Ecto neural progenitor cell (in vitro differentiated cells): ENCODE results near the gene NIN.
A peak's percentile ranks its signal among the peaks of the same experiment; 100 is the strongest.

Experiments used
- DNase-seq: peaks from one replicate; pipeline ENCODE4 v3.0.0-alpha.2; 2018; ENCODE audit warnings: low spot score

NIN gene, protein sequence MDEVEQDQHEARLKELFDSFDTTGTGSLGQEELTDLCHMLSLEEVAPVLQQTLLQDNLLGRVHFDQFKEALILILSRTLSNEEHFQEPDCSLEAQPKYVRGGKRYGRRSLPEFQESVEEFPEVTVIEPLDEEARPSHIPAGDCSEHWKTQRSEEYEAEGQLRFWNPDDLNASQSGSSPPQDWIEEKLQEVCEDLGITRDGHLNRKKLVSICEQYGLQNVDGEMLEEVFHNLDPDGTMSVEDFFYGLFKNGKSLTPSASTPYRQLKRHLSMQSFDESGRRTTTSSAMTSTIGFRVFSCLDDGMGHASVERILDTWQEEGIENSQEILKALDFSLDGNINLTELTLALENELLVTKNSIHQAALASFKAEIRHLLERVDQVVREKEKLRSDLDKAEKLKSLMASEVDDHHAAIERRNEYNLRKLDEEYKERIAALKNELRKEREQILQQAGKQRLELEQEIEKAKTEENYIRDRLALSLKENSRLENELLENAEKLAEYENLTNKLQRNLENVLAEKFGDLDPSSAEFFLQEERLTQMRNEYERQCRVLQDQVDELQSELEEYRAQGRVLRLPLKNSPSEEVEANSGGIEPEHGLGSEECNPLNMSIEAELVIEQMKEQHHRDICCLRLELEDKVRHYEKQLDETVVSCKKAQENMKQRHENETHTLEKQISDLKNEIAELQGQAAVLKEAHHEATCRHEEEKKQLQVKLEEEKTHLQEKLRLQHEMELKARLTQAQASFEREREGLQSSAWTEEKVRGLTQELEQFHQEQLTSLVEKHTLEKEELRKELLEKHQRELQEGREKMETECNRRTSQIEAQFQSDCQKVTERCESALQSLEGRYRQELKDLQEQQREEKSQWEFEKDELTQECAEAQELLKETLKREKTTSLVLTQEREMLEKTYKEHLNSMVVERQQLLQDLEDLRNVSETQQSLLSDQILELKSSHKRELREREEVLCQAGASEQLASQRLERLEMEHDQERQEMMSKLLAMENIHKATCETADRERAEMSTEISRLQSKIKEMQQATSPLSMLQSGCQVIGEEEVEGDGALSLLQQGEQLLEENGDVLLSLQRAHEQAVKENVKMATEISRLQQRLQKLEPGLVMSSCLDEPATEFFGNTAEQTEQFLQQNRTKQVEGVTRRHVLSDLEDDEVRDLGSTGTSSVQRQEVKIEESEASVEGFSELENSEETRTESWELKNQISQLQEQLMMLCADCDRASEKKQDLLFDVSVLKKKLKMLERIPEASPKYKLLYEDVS (N-terminal part only)

DNA sequence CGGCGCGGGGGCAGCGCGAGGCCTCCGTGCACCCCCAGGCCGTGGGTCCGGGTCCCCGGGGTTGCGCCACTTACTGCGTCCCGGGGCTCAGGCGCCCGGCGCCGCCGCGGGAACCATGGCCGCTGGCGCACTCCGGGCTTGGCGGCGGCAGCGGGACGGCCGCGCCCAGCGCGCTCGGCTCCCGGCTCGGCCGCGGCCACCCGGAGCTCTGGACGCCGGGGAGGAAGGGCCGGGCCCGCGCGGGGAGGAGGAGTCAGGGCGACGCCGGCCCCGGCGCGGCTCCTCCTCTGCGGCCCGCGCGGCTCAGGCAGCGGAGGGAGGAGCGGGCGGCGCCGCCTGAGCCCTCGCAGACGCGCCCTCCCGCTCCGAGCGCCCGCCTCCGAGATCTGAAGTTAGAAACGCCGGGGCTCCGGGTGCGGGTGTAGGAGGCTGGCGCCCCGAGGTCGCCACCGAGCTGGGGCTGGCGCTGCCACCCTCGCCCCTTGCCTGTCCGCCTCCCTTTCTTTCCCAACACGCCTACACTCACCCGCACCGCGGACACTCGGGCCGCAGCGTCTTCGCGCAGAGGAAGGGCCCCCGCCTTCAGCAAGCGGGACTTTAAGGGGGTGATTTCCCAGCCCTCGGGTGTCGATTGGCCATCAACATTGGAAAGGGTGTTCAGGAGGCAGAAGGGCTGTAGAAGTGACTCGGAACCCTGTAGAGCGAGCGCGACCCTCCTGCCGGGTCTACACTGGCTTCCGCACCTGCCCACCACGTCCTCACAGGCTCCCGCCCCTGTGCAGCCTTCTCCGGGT is at the start of gene NIN:
Gene NIN (minus strand): TSS at position 231 of the 794 bp plus-strand sequence. CDS start 9,106 bp downstream, outside the sequence.
- DNase-seq = peak; percentile 80

DNA sequence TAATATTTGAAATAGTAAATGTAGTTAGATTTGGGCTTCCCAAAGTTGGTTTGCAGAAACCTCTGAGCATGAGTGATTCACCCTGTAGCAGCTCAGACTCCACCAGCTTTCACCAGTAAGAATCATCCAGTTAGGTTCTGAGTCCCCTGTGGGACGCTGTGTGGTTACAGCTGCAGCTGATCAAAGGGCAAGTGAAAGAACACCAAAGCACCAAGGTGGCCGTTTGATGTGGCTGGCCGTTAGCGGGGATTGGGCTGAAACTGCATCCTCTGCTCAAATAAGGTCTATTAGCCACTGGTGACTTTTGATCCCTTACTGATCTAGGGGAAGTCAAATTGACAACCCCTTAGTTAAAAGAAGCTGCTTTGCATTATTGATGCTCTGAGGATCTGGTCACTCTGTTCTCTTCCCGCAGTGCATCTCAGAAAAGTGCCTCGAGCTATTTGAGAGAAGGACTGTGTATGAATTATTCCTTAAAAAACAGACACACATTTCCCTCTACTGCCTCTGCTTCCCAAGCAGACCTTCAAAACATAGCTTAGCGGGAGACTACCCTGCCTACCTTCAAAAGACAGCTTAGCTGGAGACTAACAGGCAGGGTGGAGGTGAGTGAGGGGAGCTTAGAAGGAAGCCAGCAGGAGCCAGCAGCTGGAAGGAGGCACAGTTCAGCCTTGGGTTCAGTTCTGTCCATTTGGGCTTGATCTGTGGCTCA is 44.6 kb upstream of the NIN start:
- DNase-seq = no peak

DNA sequence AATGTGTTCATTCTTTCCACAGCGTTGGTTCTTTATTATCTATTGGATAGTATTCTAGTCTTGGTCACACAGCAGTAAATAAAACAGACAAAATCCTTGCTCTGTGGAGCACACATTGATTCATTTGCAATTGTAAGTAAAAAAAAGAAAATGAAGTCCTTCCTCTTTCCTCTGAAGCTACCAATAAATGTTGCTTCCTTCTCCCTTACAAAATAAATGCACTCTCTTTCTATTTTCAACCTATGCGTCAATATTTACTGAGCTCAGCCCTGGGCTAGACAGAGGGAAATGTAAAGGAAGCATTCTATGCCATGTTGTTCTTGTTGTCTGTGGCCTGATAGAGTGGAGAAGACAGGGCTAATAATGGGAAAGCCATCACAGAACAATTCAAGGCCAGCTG is 43.8 kb upstream of the NIN start:
- DNase-seq = no peak

DNA sequence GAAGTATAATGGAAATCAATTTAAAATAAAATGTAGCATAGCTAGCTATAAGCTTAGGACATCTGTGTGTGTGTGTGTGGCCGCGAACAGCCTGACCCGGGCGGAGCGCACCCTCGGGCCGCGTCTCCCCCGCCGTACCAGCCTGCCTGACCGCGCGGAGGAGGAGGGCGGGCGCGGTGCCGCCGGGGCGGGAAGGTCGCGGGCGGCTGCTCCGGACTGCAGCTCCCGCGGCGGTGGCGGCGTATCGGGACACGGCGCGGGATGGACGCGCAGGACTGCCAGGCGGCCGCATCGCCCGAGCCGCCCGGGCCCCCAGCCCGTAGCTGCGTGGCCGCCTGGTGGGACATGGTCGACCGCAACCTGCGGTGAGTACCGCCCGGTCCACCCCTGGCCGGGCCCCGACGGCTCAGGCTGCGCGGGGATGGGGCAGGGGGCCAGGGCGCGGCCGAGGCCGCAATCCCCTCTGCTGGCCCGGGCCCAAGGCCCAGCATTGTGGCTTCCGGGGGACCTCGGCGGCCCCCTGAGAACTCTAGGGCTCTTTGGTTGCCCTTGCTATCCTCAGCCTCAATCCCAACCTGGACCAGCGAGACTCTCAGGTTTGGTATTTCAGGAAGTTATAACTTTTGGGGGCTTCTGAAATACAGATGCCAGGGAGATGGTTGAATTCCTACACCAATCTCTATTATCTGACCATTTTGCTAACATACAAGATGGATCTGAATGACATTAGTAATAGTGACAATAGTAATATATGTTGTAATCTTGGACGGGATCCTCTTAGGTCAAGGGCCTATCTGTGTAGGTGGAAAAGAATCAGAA is 41.2 kb upstream of the NIN start, which contains the start of gene ABHD12B:
Gene ABHD12B (plus strand): TSS at position 140 of the 819 bp plus-strand sequence. CDS start 122 bp downstream, at position 262.
- DNase-seq = peak; percentile 71

DNA sequence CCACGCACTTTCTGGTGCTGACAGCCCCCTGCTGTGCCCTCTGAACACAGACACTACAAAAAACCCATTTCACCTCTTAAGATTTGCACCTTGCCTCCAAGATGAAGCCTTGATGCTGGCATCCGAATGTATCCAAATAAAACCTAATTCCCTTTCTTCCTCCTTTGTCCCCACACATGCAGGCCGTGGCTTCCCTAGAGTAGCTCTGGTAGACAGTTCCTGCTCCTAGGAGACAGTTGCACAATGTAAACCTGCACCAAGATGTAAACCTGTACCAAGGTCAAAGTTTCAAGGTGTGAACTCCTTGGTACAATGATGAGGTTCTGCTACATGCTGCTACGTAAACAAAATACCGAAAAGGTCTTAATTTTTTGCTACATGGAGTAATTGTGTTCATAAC is 40.3 kb upstream of the NIN start:
- no peak for DNase-seq

DNA sequence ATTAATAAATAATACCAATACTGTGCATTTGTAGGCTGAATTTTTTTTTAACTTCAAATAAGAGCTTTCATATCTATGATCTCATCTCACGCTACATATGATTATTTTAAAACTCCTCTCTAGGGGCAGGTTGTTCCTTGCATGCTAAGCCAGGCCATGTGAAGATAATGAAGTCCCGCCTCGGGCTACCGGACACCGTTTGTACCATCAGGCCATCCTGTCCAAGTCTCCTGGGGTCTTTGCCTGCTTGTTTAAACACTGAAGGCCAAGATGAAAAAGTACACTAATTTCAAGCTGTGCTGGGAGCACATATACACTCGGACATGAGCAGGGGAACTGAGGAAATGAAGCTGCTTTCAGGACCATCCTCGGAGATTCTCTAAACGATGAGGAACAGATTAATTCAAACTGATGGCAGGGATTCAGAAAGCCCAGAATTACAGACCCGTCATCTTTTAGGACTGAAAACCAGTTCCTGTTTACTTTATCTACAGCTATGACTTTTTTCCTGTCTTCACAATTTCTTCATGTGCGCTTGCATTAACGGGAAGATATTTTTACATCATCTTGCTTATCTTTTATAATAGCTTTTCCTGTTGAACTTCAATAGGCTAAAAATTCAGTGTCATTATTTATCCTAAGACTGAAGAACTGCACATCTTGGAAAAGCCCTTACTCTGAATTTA is 34.6 kb upstream of the NIN start:
- DNase-seq = no peak

DNA sequence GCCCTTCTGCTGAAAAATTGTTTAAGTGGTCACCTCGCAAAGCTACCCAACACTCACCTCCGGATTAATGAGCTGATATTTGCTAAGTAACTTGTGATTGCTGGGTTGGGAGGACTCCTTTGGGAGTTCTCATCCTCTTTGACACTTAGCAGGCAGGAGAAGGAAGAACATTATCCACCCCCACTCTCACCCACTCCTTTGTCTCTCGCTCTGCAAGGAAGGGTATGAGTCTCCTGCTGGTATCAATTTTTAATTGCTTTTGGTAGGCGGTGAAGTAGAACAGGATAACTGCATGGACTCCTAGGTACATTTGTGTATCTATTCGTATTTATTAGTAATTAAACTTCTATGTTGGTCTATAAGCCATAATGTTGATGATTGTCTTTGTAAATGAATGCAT is 34.0 kb upstream of the NIN start:
- DNase-seq = no peak

DNA sequence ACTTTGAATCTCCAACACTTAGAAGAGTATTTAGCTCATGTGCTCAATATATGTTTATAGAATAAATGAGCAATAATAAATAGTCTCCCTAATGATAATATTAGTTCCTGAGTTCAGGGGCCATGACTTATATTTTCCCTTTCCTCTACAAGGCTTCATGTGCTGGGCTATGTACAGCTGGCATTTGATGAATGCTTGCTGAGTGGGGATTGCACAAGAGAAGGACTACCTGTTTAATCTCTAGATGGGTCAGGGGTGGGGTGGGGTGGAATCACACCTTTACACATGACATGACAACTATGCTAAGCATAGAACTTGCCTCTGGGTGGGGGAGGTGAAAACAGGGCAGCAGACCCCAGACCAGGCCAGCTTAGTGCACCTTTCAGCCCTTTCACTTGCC is 33.3 kb upstream of the NIN start:
- no peak for DNase-seq

DNA sequence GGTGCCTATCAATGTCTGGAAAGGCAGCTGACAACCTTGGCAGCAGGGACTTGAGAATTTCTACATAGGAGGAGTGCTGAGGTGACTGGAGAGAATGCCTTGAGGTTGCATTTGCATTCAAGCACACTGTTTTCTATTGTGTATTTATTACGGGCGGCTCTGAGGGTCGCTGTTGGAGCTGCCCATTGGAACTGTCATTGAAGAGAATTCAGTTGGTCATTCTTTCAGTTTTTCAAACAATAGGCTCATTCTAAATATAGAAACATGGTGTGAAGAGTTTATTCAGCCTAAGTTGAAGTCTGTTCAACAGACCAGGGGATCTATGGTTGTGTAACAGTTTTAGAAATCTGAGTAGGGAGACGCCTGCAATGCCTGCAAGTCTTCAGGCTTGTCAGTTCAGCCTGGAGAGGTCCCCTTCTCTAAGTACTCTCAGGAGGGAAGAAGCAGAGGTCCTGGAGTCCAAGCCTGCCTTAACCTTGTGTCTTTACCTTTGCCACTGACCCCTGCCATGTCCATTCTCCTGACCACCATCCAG is 31.1 kb upstream of the NIN start:
- no peak for DNase-seq

DNA sequence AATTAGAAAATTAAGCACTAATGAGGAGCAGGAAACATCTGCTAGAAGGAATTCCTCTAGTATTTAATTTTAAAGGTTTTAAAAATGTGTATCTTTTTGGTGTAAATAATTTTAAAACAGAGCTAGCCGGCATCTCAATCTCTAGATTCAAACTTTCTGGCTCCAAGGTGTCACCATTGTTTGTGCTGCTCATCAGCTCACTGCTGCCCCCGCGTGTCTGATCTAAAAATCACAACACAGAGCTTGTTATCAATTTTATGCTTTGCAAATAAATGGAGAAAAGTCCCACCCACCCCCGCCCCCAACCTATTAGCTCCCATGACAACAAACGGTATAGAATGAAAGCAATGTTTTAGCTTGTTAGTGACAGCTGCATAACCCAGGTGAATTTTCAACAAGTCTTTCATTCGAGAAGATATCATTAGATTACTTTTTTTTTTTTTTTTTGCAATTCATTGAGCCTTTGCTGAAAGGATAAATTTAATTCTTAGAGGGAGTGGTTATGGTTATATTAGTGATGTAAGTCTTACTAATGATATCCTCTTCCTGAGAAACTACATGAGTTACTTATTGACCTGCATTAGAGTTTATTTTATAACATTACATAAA is 29.6 kb upstream of the NIN start:
- peak; percentile 85 for DNase-seq

DNA sequence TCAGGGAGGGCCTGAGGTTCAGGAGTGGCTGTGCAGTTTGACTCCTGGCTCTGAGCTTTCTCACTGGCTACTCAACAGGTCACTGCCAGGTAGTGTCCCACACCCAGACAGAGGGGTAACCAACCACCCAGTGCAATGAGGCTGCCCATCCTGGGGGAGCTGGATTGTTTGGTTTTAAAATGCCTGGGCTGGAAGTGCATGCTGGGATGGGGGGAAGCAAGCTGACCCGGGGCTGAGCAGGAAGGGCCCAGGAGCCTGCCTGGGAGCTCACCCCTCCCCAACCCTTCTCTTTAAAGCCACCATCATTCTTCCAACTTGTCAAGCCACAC is 28.3 kb upstream of the NIN start:
- no peak for DNase-seq

DNA sequence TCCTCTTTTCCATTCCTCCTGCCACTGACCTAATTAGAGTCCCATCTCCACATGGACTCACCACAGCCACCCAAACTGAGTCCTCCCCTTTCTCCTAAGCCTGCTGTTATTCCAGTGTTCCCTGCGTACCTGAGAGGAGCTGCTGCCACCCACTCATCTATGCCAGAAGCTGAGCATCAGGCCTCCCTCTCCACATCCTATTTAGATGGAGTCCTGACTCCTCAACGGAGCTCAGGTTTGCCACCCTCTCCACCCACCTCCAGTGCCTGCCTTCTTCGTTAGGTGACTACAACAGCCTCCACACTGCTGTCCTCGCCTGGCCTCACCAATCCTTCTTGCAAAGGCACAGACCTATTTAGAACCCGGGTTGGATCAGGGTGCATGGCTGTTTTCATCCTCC is 25.7 kb upstream of the NIN start:
- no peak for DNase-seq

DNA sequence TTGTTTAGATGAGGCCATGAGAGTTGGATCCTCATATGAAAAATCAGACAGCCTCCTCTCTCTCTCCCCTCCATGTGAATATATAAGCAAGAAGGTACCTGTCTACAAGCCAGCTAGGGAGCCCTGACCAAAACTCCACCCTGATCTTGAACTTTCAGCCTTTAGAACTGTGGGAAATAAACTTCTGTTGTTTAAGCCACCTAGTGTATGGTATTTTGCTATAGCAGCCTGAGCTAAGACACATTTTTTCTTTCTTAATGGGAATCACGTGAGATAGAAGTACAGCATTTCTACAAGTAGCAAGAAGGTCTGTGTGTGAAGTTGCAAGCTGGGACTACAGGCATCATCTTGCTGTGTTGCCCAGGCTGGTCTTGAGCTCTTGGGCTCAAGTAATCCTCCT is 24.6 kb upstream of the NIN start:
- no peak for DNase-seq

DNA sequence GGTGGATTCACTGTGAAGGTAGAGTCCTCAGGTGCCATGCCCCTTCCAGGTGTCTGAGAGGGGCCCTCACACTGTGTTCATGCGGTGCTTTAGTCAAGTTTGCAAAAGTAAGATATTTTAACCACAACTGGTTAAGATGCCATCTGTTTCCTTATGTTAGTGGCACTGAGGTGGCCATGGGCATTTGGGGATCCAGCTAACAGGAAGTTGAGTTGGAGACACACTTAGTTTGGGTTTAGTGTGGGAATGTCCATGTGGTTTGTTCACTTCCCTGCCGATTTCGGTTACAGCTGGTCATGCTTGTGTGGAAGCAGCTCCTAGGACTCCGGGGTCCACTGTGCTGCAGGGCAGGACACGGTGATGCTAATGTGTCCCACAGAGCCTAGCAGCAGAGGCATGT is 23.6 kb upstream of the NIN start:
- DNase-seq = no peak

DNA sequence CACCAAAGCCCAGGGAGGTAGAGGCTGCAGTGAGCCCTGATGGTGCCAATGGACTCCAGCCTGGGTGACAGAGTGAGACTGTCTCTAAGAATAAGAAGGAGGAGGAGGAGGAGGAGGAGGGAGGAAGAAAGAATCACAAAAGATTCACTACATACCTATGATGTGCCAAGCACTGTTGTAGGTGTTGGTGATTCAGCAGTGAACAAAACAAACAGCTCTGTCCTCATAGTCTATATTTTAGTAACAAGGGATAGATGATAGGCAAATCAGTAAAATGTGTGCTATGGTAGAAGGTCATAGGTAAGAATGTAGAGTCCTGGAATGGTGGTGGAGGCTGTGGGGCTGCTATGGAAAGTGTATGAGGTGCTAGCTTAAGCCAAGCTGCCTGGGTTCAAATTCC is 22.9 kb upstream of the NIN start:
- DNase-seq = no peak

DNA sequence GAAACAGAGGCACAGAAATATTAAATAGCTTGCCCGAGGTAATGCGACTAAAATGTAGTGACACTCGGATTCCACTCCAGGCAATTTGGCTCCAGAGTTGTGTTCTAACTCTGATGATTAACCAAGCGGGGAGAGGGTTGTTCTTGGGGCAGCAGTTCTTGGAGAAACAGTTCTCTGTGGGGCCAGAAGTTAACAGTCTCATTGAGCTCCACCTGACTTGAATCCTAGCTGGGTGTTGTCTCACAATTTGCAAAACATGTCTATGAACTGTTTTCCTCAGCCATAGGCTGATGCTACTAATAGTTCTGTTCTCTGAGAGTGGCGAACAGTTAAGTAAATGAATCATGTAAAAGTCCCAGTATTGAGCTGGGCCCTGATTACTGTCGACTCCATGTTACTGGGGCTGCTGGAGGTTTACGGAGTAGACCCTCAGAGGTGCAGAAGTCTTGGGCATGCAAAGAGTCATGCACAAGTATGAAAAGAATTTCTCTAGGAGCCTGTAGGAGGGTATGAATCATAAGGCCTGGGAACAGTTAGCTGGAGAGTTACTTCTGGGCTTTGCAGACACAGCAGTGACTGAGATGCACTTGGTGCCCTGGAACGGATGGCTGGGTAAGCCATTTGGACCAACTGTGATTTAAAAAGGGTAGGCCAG is 15.4 kb upstream of the NIN start:
- no peak for DNase-seq

DNA sequence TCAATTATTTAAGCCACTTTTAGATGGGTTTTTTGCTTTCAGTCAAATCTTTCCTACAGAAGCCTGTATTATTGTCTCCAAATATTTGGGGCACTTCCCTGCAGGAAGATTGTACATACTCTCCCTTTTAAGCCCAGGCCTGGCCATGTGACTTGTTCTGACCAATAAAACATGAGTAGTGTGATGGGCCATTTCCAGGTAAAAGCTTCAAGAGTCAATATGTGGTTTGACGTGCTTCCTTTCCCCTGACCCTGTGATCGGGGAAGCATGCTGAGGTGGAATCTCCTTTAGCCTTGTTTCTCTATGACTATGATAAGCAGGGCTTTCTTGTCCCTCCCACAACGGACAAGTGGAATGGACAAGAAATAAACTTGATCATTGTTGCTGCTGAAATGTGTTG is 14.2 kb upstream of the NIN start:
- DNase-seq = no peak

DNA sequence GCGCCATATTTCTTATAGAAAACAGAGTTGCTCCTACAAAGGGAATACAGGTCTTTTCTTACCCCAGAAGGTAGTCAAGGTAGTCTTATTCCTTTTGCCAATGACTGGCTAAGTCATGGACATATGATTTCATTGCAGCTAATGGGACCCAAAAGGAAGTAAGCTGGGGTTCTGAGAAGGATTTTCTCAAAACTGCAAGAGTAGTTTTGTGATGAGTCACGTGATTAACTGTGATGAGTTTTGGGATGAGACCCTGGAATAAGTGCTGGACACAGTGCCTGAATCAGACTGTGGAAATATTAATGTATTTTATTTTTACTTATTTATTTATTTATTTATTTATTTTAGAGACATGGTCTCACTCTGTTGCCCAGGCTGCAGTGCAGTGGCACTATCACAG is 13.4 kb upstream of the NIN start:
- DNase-seq = no peak
